GM20431 (cell line): ENCODE results near the gene EDIL3.
"Not testable (repeated sequence)": the region's sequence is repeated elsewhere in the genome, so short reads cannot be mapped to it uniquely, and the experiment has no call there.

Experiments used
- in situ Hi-C: fragments of 300-500 bp; cut with MseI, MboI; formaldehyde crosslinking; loops from one replicate; pipeline ENCODE4 v1.15.0; 2020; ENCODE audit warnings: low sequenced_read_pairs; ENCODE audit not compliant: unreplicated experiment

The EDIL3 gene

GRCh38 chr5:84309850-84310249, 74.8 kb downstream of the EDIL3 start:
- in situ Hi-C loops, result not testable (repeated sequence)

DNA sequence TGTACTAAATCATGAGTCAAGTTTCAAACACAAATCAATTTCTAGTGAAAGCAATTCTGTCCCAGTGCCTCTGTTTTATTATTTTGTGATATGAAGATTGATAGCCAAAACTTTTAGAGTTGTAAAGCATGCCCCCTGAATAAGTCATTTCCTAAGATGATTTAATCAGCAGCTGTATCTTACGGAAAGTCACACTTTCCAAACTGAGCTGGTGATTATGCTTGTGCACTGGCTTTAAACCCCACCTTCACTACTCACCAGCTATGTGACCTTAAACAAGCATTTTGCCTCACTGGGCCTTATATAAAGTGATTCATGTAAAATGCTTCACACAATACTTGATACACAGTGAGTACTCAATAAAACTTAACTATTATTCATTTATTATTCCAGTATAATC, 78.1 kb downstream of the EDIL3 start:
- in situ Hi-C loops, result no loop called here

DNA sequence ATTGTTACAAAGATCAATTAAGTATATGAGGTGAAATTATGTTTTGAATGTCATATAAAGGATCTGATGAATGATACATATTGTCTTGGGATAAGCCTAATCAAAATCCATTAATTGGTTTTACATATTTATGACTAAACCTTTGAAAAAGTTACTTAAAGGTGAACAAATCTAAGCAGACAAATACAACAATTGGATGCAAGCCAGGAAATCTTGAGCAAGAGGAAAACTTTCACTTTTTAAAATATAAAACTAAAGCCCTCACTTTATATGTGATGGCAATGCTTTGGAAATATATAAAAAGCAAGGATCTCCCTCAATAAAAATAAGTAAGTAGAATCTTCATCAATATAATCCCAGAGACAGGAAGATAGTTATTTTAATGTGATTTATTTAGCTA, 80.1 kb downstream of the EDIL3 start:
- in situ Hi-C loops, result no loop called here

GRCh38 chr5:84303315-84303714, 81.4 kb downstream of the EDIL3 start:
- in situ Hi-C loops, result no loop called here

DNA sequence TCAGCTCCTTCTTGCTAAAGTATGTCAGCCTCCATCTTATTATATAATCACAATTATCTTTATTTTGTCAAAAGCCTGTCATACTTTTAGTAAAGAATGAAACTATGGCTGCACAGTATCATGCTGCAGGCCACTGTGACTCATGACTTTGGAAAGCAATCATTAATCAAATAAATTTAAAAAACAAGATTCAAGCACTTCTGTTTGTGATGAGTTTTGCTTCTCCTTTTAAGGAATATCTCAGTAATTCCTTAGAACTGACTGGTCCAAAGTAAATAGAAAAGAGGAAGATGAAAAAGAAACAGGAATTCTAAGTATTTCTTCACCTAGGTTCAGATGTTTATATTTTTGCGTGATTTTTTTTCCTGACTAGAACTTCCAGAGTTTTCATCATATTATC, 83.1 kb downstream of the EDIL3 start:
- in situ Hi-C loops, result no loop called here

- in situ Hi-C loops, result no loop called here
Observed at GRCh38 chr5:84299959-84300358, 84.7 kb downstream of the EDIL3 start.

DNA sequence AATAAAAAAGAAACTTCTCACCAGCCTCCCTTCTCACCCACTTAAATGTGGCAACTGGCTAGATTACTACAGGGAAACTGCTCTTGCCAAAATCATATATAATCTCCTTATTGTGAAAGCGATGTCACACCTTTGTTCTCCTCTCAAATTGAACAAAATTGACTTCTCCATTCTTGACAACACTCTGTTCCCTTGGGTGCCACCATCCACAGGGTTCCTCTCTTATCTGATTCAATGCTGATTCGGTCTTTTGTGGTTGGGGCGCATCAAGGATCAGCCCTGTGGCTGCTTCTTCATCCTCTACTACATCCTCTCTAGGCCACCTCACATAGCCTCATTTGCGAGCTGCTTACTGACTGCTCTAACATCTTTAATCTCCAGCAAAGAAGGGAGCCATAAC, 86.1 kb downstream of the EDIL3 start:
- in situ Hi-C loops, result no loop called here

DNA sequence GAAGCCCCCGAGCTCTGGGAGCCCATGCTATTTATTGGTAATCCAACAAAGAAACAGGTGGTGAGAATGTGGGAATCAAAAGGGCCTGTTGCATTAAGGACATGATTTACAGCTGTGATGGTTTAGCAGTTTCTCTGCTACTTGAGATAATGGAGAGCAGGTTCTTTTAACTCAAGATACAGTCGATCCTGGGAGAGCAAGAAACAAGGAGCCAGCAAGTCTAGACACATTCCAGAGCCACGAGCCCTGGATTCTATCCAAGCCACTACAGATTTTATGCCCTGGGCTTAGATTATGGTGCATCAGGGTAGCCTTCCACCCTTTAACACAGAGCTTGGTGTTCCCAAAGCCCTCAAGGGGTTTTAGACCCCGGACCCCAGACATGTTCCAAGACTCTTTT, 87.0 kb downstream of the EDIL3 start:
- in situ Hi-C loops, result not testable (repeated sequence)

DNA sequence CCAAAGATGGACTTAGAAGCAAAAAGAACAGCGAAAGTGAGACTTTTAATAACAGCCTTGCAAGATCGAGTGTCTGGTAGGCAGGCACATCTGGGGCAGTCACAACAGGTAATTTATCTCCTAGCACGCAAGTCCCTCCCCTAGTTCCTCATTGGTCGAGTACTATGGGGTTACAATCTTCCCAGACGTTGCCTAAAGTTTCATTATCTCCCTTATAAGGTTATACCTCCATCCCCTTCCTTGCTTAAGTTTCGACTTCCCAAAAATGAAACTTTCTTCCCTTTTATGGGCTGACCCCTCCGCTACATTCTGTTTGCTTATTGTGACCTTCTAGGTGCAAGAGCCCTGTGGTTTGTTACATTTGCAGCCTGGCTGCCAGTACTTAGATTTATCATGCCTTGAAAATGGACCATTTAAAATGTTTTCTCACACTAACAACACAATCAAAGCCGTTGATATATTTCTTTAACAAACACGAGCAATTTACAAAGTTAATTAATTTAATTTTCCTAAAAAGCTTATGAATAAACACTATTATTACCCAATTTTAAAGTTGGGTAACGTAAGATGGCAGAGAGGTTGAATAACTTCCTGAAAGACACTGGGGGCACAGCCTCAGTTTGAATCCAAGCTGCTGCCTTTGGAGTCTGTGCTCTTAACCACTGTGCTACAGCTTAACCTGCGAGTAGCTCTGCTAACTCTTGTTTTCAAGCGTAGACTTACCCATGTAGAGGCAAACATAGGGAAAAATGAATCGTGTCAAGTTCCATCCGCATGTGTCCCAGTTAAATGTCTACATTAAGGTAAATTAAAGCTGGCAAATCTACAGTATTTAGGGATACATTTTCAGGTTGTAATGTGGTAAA, 91.7 kb downstream of the EDIL3 start:
- in situ Hi-C loops, result no loop called here

DNA sequence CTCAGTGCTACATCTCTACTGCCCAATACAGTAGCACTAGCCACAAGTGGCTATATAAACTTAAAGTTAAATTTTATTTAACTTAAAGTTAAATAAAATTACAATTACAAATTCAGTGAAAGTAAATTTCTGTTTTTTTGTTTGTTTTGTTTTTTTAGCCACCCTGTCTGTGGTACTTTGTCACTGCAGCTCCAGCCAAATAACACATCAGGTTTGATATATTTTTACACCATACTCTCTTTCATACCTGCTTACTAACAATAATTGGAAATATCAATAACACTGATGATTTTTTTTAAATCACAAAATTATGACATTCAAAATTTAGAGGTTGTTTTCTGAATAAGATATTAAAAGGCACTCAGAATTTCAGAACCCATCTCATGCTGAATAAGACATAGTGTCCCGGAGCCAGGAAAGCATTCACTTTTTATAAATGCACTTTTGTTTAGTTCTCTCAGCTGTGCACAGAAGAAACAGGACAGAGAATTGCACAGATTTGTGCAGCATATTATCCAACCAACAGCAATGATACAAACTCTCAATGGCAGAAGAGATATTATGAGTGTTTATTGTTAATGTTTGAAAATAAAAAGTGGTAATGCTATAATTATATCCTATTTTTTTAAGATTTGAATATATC, 92.6 kb downstream of the EDIL3 start:
- in situ Hi-C loops, result no loop called here

GRCh38 chr5:84290673-84291072, 94.0 kb downstream of the EDIL3 start:
- in situ Hi-C loops, result no loop called here

DNA sequence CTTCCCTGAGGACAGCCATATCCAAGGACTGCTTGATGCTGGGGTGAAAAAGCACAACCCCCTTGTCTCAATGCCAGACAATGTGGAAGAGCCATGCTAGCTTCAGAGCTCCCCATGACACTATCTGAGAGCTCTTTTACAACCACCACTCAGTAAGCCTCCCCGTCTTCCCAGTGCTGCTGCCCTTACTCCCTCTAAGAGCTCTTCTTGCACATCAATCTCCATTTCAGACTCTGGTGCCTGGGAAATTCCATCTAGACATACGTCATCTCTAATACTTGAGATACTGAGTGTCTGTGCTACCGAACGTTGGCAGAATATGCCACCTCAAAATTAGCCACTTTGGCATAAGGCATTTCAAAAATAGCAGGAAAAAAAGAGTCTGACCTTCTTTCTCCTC, 94.5 kb downstream of the EDIL3 start:
- in situ Hi-C loops, result no loop called here

DNA sequence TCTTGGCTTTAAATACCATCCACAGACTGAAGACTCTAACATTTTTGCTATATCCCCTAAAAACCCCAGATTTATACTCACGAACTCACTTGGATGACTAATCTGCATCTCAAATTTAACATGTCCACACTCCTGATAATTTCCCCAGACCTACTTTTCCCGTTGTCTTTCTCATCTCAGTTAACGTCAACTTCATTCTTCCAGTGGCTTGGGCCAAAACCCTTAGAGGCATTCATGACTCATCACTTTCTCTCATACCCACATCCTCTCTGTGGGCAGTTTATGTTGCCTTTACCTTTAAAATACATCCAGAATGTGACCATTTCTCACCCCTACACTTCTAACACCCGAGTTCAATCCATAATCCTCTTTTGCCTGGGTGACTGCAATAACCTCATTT, 96.7 kb downstream of the EDIL3 start:
- in situ Hi-C loops, result no loop called here

DNA sequence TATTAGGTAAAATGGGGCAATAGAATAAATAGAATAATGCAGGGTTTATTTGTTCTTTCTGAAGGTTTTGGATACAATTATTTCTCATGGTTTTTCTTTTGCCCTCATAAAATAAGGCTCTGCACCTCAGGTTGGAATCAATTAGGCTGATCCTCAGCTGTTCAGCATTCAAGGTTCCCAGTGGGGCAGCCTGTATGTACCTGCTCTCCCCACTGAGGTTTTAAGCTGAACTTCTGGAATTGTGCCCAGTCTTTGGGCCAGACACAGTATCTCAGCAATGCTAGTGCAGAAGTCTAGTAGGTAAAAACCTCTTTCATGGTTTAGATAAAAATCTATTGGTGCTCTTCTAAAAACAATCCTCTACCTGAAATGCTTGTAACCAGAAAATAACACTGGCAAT, 98.0 kb downstream of the EDIL3 start:
- in situ Hi-C loops, result no loop called here

GRCh38 chr5:84285641-84286637, 98.7 kb downstream of the EDIL3 start:
- in situ Hi-C loops, result no loop called here

DNA sequence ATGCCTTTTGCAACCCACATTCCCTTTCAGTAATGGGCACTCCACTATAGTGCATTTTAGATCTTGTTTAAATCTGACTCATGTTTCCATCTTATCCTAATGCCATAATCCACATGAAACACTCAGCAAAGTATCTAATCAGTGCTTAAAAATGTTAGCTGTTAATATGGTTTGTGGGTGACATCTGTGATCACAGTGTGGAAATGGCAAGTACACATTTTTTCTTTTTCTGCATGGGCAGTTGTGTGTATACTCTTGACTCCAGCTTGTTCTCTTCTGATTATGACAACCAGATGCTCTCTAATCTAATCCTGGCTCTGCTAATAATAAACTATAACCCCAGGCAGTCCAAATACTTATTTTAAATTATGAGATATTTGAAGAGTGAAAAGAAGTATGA, 103.3 kb downstream of the EDIL3 start:
- in situ Hi-C loops, result no loop called here

DNA sequence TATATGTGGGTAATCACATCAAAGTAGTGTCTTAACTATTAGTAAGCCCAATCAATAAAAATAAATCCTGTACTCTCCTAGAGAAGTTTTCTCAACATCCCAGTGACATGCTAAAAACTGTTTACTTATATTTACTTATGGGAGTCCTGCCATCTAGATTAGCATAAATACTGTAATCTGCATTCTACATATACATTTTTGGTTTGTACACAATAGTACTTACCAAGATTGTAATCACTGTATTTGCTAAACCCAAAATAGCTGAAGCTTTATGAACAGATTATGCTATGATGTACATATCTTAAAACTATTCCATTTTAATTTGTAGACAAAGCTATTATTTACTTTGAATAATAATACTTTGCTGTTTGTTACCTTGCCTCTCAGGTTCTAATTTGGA, 105.4 kb downstream of the EDIL3 start:
- in situ Hi-C loops, result no loop called here

GRCh38 chr5:84275609-84276008, 109.1 kb downstream of the EDIL3 start:
- in situ Hi-C loops, result no loop called here

DNA sequence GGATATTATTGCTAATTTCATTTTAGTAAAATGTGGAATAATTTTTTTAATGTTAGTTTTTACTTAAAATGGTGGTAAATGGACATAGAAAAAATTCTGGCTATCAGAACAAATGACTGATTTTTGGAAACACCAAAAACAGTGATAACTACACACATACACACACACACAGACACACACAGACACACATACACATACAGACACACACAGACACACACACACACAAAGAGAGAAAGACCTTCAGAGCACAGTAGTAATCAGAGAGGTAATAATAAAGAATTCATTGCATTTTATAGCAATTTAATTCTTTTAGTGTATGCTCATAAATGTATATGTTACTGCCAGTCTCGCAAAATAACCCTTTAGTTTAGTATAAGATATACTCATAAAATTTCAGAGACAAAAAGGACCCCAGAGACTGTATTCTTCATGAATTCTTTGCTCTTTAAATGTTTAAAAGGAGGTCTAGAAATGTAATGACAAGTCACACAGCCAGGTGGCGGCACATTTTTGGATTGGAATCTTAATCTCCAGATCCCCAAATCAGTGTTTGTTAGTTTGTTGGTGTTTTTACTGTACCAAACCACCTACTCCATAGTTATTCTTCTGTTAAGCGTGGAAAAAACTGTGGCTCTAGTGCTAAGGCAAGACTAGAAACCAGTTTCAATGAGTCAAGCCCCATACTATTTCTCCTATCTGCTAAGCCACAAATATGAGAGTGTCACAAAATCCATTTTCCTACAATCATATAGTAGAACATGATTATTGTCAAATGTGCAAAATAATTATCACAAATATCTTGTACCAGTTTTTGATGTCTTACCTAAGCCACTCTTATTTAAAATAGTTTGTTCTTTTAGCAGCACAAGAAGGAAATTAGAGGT, 109.9 kb downstream of the EDIL3 start:
- in situ Hi-C loops, result no loop called here

- in situ Hi-C loops, result no loop called here
Observed at GRCh38 chr5:84273517-84273883, 111.2 kb downstream of the EDIL3 start.
